ENCODE measurements around the gene NAV2.

Gene NAV2

DNA sequence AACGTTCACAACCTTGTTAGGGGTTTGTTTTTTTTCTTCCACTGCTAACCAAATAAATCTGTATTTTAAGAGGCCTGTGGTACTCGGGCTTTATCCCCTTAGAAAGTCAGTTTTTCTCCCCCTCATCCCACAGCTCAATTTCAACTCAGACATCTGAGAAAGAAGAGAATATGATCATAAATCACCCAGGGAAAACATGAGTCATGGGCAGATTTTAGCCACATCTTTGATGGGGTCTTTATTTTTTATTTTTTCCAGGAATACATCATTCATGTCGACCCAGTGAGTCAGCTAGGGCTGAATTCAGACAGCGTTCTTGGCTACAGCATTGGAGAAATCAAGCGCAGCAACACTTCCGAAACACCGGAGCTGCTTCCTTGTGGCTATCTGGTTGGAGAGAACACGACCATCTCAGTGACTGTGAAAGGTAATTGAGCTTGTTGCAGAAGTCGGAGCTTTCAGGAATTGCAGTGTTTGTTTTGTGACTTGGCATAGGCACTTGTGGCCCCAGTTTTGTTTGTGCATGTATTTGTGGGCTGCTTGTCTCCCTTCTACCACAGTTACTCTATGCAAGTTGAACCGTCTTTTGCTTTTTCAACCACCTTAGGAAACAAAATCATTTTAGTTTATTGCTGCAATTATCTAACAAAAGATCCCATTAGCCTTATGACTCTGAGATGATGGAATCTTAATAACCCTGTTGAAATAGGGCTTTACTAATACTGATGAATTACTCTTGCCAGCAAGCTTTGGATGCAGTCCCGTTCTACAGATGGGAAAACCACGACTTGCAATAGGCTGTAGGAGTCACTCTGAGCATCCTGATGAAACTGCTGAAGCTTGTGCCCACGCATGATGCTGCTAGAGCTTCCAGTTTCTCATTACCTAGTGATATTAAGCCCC lies 384.9 kb downstream of the NAV2 start:
- DNase-seq (ENCODE audit: extremely low read depth in 1 of 2, low read depth in 1 of 2) = no peak

DNA sequence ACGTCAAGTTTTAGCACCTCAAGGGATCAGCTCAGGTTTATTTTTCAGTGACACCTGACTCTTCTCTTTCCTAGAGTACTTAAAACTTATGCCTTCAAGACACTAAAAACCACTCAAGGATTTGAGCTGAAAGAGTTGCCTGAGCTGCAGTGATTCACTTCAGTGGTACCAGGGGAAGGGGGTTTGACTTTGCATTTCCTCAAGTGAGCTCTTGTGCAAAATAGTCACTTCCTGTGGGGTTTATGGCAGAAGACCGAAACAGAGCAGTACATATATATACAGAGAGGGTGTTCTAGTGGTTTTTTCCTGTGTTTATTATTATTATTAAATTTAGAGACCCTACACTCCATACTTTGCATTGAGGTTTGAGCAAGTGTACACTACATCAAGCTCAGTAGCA lies 386.9 kb downstream of the NAV2 start:
- DNase-seq (ENCODE audit: extremely low read depth in 1 of 2, low read depth in 1 of 2) = no peak

DNA sequence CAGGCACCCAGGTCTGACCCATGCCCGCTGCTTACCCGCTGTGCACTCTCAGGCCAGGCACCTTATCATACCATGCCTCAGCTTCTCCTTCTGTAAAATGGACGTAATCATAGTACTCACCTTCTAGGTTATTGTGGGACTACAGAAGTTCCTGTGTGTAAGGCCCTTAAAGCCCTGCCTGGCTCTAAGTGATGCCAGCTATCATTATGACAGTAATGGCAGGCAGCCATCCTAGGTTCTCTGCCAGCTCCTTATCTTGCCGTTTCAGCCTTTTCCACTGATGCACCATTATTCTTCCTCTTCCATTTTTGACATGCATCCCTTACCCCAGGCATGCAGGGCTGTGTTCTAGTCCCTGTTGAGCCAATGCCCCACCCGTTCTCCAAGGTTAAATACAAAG lies 389.8 kb downstream of the NAV2 start:
- DNase-seq (ENCODE audit: extremely low read depth in 1 of 2, low read depth in 1 of 2) = no peak

DNA sequence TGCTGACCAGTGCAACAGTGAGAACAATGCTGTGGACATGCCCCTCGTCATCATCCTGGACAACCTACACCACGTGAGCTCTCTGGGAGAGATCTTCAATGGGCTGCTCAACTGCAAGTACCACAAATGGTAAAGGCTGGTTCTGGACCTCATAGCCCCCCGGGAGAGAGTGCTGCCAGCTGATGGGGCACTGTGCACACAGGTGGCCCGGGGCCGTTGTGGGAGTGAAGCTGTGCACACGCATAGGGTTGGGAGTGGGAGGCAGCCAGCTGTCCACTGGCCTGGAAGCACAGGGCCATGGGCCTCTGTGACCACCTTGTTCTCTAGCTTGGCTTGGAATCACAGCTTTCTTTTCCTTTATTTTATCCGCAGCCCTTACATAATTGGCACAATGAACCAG lies 390.6 kb downstream of the NAV2 start:
- no peak for DNase-seq (ENCODE audit: extremely low read depth in 1 of 2, low read depth in 1 of 2)

DNA sequence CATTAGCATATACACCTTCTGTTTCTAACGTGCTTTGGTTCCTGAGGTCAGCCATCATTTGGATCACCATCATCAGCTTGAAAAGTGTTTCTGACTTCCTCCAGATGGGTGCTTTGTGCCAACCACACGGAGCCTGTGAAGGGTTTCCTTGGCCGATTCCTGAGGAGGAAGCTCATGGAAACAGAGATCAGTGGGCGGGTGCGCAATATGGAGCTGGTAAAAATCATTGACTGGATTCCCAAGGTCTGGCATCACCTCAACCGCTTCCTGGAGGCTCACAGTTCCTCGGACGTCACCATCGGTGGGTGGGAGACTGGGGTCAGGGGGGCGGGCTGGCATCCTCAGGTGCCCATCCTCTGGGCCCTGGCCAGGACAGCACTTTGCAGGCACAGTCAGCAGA lies 392.8 kb downstream of the NAV2 start:
- no peak for DNase-seq (ENCODE audit: extremely low read depth in 1 of 2, low read depth in 1 of 2)

DNA sequence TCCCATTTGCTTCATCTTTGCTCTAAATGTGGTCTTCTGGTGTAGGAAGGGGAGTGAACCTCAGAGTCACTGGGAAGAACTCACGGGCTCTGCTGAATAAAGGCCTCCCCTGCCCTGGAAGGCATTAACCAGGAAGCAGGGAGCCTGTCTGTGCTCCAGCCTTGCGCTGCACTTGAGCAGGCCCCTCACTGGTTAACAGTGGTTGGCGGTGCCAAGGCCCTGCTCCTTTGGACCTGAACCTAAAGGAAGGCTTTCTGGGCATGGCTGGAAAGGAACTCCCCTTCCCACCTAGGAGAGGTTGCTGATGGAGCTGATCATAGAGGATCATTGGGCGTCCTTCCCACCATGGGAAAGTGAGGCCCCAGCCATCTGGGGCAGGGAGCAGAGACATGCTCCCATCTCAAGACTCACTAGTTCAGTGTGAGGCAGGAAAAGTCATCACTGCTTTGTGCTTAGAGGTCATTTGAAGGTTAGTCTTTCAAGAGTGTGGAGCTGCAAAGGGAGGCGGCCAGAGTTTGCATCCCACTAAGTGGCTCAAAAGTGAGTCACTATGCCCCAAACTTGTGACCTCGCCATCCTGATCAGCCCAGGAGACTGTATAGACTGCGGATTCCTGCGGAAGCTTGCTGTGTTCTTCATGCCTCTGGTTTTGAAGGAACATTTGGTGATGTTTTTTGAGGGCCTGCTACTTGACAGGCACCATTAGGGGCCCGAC lies 397.3 kb downstream of the NAV2 start:
- no peak for DNase-seq (ENCODE audit: extremely low read depth in 1 of 2, low read depth in 1 of 2)

DNA sequence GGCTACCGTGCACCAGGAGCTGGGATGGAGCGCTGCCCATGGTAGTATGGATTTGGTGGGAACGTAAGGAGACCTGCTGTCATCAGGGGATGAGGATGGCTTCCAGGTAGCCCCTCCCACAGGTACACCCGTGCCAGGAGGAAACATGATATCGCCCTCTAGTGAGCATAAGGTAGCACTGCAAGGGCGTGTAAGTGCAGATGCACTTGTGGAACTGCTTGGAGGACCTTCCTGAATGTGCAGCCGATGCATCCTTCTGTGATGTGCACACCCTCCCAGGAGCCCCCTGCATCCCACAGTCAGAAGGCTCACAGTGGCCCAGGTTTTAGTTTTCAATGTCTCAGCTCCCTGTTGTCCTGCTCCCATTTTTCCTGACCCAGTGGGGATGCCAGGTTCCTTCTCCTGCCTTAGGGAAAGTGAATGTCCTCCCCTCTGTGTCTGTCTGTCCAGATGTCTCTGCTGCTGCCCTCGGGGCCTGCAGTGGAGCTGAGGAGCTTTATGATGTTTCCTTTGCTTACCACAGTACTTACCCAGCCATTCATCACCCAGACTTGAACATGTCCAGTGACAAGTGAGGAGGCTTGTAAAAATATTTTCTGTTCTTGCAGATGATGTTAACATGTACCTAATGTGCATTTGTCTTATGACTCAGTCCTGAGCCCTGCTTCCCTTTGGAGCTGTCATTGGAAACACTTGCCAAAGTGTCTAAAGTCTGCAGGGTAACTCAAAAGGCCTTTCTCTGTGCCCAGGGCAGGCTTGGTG lies 398.5 kb downstream of the NAV2 start:
- DNase-seq (ENCODE audit: extremely low read depth in 1 of 2, low read depth in 1 of 2) = peak; percentile 26 to 36

DNA sequence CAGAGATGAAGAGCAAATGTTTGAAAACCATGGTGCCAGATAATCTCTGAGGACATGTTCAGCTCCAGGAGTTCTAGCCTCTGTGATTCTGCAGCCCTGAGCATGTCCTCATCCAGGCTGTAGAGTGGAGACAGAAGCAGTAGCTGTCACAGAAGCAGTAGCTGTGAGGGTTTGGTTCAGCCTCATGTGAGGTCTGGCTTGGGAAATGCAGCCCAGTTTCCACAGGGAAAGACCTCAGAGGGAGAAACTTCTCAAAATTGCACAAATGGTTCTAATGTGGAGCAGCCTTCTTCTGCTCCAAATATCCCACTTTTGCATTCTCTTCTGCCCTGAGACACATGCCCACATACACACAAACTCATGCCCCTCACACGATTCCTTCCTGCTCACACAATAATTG lies 399.2 kb downstream of the NAV2 start:
- DNase-seq (ENCODE audit: extremely low read depth in 1 of 2, low read depth in 1 of 2) = no peak

DNA sequence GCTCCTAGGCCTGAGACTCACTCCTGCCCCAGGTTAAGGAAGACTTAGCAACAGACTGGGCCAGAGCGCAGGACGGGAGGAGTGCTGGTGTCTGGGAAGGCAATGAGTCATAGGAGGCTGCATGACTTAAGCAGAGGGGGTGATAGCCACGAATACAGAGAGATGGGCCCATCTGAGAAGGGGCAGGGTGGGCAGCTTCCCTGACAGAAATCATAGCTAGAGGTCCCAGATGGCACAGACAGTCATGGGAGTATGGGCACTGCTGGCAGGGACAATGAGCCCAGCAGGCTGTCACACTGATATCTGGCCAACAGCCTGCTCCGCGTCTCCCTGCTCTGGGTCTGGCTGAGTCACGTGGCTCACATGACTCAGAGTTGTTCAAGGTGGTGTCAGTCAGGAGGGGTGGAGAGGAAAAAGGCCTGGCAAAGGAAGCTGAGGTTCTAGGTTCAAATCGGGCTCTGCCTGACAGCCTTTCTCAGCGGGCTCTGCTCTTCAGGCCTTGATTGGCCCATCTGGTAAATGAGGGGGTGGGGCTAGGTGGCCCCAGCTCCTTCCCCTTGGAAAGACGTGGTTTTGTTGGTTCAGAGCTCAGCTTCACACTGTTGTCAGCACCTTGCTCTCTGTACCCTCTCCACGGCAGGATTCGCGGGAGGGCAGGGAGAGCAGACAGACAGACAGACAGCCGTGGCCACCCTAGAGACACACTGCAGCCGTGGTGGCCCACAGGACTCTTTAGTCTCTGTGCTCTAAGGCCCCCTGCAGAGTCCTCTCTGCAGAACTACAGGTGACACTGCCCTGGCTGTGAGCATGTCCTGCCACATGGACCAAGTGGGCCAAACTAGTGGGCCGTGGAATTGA lies 399.9 kb downstream of the NAV2 start:
- no peak for DNase-seq (ENCODE audit: extremely low read depth in 1 of 2, low read depth in 1 of 2)

DNA sequence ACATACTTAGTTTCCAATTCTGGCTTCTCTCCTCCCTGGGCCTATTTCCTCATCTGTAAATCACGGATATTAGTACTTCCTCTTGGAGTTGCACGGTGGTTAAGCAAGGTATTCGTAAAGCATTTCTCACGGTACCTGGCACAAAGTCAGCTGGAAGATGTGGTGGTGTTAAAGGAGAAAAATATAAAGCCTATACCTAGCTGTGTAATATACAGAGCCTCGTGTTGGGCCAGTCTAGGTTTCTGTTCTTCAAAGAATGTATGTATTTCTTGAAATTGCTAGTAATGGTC lies 400.5 kb downstream of the NAV2 start:
- DNase-seq (ENCODE audit: extremely low read depth in 1 of 2, low read depth in 1 of 2) = no peak

DNA sequence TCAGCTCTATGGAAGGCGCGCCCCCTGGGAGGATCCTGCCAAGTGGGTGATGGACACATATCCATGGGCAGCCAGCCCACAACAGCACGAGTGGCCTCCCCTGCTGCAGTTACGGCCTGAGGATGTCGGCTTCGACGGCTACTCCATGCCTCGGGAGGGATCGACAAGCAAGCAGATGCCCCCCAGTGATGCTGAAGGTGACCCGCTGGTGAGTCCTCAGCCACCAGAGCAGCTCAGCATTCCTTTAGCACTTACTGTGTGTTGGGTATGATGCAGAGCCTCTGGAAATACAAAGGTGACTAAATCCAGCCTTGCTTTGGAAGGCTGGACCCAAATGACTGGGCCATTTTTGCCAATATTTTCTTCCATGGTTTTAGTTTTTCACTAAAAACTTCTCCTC lies 402.0 kb downstream of the NAV2 start:
- DNase-seq (ENCODE audit: extremely low read depth in 1 of 2, low read depth in 1 of 2) = no peak

DNA sequence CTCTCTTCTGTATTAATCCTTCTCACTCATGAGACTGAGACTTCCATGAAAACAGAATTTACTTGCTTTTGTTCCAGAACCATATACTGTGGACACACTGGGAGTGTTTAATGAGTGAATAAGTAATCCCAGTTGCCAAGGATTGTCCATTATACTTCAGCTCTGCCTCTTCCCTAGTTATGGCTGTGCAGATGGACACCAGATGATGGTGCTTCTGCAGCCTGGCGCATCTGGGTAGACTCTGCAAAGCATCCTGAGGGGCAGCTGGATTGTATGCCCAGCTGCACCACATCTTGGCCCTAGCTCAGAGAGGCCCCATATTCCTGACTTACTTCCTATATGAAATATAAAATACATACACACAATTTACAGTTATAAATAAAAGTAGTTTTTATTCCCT lies 404.2 kb downstream of the NAV2 start:
- DNase-seq (ENCODE audit: extremely low read depth in 1 of 2, low read depth in 1 of 2) = no peak

DNA sequence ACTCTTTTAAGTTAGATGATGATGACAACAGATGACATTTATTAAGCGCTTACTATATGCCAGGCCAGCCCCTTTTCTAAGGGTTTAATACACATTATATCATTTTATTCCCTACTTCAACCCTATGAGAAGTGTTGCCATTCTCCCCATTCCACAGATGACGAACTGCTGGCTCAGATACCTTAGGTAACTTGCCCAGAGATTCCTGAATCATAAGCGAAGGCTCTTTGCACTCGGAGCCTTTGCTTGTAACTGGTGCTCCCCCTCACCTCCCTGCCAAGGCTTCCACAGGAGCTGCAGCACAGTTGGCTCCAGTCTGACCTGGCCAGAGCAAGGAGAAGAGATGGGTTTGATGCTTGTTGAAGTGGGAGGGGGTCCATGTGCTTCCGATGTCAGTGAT lies 404.7 kb downstream of the NAV2 start:
- DNase-seq (ENCODE audit: extremely low read depth in 1 of 2, low read depth in 1 of 2) = no peak

DNA sequence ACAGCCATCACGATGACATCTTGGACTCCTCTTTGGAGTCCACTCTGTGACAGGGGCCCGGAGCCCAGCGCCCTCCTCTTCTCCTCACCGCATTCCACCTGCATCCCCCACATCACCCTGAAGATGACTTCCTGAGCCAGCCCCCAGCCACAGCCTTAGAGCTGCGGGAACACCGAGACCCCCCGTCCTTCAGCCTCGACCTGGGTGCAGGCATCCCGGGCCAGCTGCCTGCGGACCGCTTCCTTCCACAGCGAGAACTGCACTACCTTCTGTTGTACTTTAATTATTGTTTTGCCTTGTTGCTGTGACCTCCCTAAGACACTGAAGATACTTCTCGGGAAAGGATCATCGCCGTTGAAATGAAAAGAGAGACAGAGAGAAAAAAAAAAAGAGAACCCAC lies 405.6 kb downstream of the NAV2 start:
- no peak for DNase-seq (ENCODE audit: extremely low read depth in 1 of 2, low read depth in 1 of 2)

DNA sequence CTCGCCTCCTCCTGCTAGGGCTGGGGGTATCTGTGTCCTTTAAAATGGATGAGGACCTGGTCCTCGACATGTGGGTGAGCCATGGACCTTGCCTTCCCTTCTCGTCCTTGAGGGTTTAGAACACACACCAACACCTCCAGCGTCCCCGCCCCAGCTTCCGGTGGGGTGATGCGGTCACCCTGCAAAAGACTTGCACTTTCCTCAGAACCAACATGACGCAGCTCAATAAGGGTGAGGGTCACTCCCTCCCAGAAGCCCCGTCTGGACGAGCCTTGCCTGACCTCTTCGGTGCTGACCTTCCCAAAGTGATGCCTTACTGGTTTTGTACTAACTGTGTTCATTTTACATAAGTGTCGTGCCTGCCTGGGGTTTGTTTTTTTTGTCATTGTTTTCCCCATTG lies 406.7 kb downstream of the NAV2 start:
- DNase-seq (ENCODE audit: extremely low read depth in 1 of 2, low read depth in 1 of 2) = no peak

DNA sequence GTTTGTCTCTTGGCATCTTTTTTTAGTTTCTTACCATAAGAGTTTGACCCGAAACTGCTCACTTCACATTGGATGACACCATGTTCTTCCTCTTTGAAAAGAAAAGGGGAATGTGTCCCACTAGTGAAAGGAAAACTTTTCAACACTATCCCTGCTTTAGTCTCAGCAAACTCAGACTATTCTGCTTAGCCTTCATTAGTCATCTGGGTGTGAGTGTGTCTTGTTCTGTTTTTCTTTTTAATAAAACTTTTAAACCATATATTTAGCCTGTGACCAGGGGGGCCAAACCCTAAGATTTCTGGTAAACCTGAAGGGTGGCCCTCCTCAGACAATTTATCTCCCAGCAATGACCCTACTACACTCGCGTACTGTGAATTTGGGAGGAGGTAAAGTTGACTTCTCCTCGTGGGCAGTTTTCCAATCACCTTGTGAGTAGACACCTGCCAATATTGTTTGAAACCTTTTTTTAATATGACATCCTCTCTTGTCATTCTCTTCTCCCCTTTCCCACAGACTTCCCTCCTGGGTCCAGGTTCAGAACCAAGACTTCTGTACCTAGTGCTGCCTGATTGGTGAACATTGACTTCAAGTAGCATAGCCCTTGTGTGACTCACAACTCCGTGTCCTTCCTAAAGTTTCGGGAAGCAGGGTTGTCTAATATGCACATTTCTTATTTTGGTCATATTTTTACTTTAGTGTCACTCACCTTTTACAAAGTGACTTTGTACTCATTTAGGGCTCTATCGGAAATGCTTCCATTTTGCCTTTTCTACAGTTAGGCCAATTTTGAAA lies 407.7 kb downstream of the NAV2 start:
- no peak for DNase-seq (ENCODE audit: extremely low read depth in 1 of 2, low read depth in 1 of 2)

DNA sequence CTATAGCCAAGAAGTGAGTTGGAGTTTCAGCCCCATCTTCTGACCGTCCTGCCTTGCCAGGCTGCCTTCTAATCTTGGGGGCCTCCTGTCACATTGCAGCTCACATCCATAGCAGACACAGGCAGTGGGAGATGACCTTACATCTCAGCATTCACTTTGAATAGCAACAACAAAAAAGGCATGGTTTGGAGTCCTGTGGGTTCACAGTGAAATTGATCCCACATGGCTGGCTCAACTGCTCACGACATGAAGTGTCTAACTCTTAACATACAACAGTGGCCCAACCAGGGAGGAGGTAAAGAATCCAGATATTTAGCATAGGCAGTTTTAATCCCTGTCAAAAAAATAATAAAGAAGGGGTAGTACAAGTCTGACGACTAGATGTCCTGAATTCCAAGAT lies 409.5 kb downstream of the NAV2 start:
- no peak for DNase-seq (ENCODE audit: extremely low read depth in 1 of 2, low read depth in 1 of 2)

DNA sequence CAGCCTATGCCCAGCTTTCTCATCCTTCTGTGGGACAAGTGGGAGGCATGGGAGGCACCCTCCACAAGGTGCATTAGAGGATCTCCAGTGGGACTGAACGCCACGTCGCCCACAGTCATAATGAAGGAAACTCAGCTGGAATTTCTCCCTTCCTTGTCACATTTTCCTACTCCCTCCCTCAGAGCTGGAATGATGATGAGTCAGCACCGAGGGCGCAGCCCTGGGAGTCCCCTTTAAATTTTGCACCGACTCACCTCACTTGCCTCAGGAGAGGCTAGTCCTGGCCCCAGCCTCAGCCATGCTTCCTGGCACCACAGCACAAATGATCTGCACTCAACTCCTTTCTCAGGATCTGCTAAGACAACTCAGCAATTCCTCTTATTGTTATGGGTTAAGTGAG lies 413.3 kb downstream of the NAV2 start:
- DNase-seq (ENCODE audit: extremely low read depth in 1 of 2, low read depth in 1 of 2) = no peak

DNA sequence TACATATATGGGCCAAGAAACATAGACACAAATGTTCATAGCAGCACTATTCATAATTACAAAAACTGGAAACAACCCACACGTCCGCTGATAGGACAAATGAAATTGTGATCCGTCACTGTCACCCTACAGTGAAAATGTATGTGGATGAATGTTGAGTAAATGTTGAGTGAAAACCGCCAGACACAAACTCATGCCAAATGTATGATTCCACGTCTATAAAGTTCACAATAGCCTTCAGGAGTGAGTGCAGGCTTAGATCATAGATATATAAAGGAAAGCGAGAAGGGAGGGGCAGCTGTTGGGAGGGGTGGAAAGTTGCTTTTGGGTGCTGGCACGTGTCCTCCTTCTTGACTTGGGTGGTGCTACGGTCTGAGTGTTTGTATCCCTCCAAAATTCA lies 414.1 kb downstream of the NAV2 start:
- DNase-seq (ENCODE audit: extremely low read depth in 1 of 2, low read depth in 1 of 2) = no peak

Measured in stimulated activated CD8-positive, alpha-beta memory T cell treated with anti-CD3 and anti-CD28 coated beads, Interleukin-7, amount 100 ng/mL, for 48 hours (primary cell).